Islet precursor cell (in vitro differentiated cells): Measurements from ENCODE around the gene SFT2D2.

ENCODE experiments used
- DNase-seq: peaks from one replicate; pipeline ENCODE4 v3.0.0-alpha.2; 2018

Gene SFT2D2

GRCh38 chr1:168271636-168272035, 45.8 kb downstream of the SFT2D2 start:
- no peak for DNase-seq

DNA sequence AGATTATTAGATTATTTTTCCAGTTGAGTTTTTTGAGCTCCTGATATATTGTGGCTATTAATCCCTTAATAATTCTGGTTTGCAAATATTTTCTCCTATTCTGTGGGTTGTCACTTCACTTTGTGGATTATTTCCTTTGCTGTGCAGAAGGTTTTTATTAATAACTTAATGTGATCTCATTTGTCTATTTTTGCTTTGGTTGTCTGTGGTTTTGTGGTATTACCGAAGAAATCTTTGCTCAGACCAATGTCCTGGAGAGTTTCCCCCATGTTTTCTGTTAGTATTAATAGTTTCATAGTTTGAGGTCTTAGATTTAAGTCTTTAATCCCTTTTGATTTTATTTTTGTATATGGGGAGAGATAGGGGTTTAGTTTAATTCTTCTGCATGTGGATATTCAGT, 47.8 kb downstream of the SFT2D2 start:
- DNase-seq, result no peak

DNA sequence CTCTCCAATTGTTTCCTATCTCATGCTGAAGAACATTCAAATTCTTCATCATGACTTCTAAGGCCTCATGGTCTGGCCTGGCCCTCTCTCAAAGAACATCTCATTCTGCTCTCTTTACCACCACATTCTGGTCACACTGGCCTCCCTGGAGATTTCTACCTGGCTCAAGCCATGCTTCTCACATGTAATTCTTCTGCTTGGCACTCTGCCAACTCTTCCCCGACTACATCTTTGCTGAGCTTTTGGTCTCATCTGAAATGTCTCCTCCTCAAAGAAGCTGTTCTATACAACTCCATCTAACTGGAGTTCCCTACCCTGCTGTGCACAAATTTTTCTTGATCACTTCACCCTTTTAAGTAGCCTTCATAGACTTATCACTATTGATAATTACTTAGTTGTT, 53.4 kb downstream of the SFT2D2 start:
- DNase-seq, result no peak

- no peak for DNase-seq
Measured at GRCh38 chr1:168280296-168280927, 54.6 kb downstream of the SFT2D2 start, which contains the start of gene TBX19. TBX19 (plus strand) TSS chr1:168280877; CDS start chr1:168281091, 214 bp downstream.

- DNase-seq, result no peak
Measured at GRCh38 chr1:168281603-168282325, 56.0 kb downstream of the SFT2D2 start.

DNA sequence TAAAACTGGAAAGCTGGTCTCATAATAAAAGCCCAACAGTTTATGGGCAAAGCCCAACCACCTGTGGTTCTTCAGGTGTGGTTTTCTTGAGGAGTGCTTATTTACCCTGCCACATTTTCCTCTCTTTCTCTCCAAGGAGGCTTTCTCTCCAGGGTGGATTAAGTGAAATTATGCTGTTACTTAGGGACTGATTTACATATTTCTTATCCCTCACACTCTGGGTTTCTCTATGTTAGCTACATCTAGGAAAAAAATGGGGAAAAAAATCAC, 59.7 kb downstream of the SFT2D2 start:
- no peak for DNase-seq

GRCh38 chr1:168285971-168286927, 60.4 kb downstream of the SFT2D2 start:
- DNase-seq, result no peak

DNA sequence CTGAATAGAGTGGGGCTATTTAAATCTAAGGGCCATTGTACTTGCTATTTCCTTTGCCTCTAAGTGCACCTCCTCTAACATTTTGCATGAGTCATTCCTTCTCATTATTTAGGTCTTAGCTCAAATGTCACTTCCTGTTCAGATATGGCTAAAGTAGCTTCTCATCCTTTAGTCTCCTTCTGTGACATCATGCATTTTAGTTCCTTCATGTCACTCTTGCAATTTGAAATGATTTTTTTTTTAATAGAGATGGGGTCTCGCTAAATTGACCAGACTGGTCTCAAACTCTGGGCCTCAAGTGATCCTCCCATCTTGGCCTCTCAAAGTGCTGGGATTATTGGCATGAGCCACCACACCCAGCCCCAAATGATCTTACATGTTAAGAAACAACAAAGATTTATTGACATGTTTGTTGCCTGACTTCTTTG, 61.4 kb downstream of the SFT2D2 start:
- no peak for DNase-seq

DNA sequence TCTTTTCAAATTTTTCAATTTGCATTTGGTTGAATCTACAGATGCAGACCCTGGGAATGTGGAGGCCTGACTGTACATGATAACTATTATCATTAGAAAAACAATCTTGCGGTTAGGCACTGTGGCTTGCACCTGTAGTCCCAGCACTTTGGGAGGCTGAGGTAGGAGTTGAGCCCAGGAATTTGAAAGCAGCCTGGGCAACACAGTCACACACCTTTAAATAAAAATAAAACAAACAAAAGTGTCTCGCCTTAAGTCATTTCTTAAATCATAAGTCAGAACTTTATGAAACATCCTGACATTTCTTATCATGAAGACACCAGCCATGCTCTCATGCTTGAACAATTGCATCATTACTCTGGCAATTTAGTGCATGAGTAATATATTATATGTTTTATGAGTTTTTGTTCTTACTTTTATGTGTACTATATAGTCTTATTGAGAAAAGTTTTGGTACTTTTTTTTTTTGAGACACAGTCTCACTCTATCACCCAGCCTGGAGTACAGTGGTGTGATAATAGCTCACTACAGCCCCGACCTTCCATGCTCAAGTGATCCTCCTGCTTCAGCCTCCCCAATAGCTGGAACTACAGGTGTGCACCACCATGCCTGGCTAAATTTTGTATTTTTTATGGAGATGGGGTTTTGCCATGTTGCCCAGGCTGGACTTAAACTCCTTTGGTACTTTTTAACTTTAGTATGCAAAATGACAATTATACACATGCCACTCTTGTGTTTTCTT, 62.7 kb downstream of the SFT2D2 start:
- no peak for DNase-seq

DNA sequence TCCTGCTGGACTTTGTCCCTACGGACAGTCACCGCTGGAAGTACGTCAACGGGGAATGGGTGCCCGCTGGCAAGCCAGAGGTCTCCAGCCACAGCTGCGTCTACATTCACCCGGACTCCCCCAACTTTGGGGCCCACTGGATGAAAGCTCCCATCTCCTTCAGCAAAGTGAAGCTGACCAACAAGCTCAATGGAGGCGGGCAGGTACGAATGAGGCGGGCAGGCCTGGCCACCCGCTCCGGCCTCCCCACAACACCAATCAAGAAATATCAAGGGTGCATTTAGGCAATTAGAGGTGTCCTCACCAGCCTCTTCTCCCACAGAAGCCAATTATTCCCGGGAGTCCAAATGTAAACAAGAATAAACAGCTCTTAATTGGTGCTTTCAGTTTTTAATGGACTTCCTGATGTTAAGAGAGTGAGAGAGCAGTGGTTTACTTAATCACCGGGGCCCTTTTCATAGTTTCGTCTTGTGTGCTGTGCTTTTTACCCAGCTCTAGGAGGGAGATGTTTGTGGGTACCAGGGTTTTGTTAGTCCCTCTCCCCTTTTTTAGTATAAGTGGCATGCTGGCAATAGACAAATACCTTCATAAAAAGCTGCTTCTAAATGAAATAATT, 65.5 kb downstream of the SFT2D2 start:
- no peak for DNase-seq

DNA sequence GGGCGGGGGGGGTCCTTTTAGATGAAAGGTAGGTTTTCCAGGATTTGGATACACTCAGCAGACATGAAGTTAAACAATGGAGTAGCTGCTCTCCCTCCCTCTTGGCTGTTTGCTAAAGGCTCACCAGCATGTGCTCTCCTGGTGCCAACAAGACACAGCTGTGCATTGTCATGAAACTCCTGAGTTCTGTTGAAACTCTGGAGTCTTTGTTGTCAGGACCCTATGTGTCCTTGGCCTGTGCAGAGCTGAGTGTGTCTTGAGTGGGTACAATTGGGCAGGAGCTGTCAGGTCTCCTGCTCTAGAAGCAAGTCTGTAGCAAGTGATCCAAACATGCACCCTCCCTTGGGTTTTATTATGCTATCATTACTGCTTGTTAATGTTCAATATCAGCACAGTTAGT, 67.6 kb downstream of the SFT2D2 start:
- DNase-seq, result no peak

DNA sequence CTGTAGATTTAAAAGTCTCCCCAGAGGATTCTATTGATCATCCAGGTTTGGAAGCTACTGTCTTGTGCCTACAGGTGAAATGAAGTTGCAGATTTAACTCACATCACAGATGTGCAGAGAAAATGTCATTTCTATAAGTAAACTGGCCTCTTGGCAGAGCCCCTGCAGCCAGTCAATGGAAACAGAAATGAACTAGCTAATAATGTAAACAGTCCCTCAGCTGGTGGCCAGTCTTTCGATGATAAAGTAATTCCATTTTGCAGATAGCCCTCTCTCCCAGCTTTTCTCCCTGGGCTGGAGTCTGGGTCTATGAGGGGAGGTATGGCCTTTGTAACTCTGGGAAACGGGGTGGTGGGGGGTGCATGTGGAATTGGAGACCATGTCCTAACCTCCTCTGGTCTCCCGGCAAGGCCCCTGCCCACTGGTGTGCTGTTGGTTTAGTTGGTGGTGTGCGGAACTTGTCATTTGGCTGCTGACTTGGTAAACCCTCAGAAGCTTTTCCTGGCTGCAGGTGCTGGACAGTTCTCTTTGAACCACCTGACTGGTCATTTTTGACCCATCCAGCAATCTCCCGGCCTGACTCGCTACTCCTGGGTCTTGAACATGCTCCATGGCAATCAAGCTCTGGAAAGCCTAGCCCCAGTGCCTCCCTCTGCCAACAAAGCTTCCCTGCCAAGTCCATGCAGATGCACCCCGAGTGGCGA, 69.8 kb downstream of the SFT2D2 start:
- DNase-seq, result no peak

DNA sequence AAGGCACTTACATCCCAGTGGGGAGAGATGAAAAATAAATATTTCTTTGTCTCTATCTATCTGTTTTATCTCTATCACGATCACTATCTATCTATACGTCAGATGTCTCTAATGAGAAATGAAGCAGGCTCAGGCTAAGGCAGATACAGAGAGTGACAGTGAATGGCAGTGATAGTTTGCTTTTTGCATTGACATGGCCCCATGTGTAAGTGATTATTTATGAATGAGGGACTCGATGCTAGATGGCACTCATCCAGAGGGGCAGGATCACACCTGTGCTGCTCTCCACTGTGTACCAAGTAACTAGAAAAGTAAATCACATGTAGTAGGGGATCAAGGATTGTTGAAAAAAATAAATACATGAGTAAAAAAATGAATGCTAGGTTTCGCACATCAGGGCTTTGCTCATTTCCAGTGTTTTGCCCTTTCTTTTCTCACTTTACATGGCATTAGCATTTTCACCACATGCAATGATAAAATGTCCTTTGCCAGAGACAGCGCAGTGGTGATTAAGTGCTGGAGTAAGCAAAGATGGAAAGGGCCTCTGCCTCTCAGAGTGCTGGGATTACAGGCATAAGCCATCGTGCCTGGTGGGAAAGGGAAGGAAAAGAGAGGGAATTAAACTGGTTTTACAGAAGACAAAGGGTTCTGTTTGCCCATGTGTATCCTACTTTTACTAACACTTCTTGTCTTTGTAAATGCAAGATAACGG, 71.4 kb downstream of the SFT2D2 start:
- DNase-seq, result no peak

- no peak for DNase-seq
Measured at GRCh38 chr1:168298446-168298845, 72.6 kb downstream of the SFT2D2 start.

DNA sequence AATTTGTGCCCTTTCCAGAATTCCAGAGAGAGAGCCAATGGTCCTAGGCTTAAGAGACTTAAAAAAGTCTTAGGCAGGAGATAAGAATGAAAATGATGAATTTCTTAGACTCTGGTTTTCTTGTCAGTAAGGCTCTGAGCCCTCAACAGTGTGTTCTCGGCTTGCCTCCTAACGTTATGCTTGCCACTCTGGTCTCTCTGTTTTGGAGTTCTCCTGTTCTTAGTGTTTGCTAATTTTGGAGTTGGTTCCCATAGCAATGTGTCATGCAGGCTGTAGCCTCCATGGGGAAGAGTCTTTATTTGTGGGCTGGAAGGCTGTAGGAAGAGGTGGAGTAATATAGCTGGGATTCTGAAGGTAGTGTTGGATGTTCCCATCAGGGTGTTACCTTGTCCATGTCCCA, 74.8 kb downstream of the SFT2D2 start:
- DNase-seq, result no peak

DNA sequence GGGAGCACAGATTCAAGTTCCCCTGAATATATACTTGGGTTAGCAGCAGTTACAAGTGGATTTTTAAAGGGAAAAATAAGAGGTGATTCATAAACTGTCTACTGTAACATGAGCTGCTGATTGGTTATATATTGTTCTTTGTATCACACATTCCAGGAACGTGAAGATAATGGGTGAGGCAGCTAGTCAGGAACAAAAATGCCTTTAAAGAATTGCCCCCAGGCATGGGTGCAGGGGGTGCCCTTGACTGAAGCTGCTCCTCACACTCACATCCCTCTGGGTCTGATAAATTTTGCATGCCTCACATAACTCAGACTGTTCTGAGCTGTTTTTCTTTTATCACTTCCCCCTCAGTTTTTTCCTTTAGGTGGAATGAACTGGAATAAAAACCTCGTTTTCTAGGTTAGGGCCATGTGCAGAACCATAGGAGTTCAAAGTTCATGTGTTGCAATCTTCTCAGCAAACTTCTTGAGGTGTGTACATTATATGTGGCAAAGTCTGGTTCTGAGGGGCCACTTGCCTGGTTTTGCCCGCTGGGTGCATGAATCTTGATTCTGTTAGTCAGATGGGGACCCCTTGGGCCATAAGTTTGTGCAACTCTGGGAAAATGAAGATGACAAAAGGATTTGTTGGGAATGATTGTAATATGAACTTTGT, 76.0 kb downstream of the SFT2D2 start:
- DNase-seq, result peak; percentile 87
